Lower leg skin (tissue), 3 donors: ENCODE measurements around the gene DDX6.

Experiments
- POLR2A ChIP-seq, 2 donors: fragments of 450-650 bp; IDR thresholded peaks; one replicate each; pipeline ENCODE4 v1.6.1; 2016 to 2017; ENCODE audit warnings: antibody characterized with exemption in 2 of 2, mild to moderate bottlenecking in 1 of 2, moderate library complexity in 1 of 2
- TF ChIP-seq, protein P1 (sequence below), 3 donors: fragments of 450-650 bp; IDR thresholded peaks; one replicate each; pipeline ENCODE4 v1.5.1; 2016; ENCODE audit warnings: antibody characterized with exemption in 3 of 3, mild to moderate bottlenecking in 3 of 3, moderate library complexity in 2 of 3

DNA sequence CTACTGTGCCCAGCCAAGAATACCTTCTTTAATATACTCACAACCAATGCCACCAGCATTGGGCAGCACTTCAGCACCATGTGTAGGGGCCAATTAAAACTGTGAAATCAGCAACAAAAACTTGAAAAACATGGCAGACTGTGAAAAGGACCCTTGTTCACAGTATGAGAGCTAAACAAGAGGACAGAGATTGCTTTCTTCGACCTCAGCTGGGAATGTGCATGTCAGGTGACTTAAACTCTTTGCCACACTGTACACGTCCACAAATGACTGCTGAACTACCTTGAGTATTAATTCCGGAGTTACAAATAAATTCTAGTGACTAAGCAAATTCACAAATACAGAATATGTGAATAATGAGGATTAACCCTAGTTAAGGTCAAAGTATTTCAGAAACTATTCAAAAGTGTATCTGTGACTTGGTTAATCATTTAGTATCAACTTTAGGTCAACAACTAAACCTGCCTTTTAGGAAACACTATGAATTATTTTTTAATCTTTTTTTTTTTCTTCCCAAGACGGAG lies 33.0 kb downstream of the DDX6 start:
- no peak for TF ChIP-seq POLR2A (IDR thresholded peaks at IDR 0.05)
- TF ChIP-seq, protein P1, sequence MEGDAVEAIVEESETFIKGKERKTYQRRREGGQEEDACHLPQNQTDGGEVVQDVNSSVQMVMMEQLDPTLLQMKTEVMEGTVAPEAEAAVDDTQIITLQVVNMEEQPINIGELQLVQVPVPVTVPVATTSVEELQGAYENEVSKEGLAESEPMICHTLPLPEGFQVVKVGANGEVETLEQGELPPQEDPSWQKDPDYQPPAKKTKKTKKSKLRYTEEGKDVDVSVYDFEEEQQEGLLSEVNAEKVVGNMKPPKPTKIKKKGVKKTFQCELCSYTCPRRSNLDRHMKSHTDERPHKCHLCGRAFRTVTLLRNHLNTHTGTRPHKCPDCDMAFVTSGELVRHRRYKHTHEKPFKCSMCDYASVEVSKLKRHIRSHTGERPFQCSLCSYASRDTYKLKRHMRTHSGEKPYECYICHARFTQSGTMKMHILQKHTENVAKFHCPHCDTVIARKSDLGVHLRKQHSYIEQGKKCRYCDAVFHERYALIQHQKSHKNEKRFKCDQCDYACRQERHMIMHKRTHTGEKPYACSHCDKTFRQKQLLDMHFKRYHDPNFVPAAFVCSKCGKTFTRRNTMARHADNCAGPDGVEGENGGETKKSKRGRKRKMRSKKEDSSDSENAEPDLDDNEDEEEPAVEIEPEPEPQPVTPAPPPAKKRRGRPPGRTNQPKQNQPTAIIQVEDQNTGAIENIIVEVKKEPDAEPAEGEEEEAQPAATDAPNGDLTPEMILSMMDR (IDR thresholded peaks at IDR 0.05) = no peak
